Renal cortical epithelial cell (primary cell): ENCODE data around the gene NBDY. TPM values are rescaled to one million over a fixed set of nuclear protein-coding genes. Genes with fewer than 3 reads are reported as not detected.
"Not testable (repeated sequence)": the region's sequence is repeated elsewhere in the genome, so short reads cannot be mapped to it uniquely, and the experiment has no call there.

Source experiments
- DNase-seq: peaks from one replicate; pipeline ENCODE4 v3.0.0-alpha.2; 2011; ENCODE audit warnings: low read depth
- total RNA-seq: library from RNA; depleted of rRNA; stranded (reverse); fragments of >200 nt; gene quantifications from 2 replicates; pipeline ENCODE4 v1.2.3, GENCODE V29; 2014

Gene NBDY
- total RNA-seq, 1 donor from 2014 or later: 6.8 TPM

DNA sequence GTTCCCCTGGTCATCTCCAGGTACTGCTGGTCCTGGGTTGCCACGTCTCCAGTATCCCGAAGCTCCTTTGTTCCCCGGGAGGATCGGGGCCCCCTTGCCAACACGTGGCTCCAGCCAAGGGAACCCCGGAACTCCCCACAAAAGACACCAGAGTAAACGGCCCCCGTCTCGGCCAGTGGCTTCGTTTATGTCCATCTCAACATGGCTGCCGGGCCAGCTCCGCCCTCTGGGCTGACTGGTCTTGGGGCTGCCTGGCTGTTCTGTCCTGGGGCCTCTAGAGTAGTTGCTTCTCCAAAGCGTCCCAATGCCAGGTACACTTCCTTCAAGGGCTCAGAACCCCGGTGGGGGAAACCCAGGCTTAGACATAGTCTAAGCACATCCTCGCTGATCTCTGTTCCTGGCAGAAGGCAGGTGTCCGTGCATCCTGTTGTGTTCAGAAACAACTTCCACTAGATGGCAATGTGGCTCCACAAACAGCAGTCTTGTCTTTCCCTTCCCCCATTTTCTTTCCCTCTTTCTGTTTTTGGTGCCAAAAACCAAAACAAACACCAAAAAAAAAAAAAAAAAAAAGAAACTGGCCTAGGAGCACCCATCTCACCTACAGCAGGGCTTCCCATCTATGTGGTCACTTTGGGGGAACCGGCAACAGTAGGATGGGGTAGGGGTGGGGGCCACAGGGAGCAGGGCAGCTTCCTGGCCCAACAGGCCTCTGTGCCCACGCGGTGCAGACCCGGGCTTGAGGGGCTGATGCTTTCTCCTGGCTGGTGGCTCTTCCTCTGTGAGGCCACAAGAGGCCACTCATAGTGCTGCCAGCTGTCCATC, 35.3 kb downstream of the NBDY start:
- peak; percentile 47 for DNase-seq

- no peak for DNase-seq
These were observed 36.1 kb downstream of the NBDY start for GRCh38 chrX:56764975-56765791.

DNA sequence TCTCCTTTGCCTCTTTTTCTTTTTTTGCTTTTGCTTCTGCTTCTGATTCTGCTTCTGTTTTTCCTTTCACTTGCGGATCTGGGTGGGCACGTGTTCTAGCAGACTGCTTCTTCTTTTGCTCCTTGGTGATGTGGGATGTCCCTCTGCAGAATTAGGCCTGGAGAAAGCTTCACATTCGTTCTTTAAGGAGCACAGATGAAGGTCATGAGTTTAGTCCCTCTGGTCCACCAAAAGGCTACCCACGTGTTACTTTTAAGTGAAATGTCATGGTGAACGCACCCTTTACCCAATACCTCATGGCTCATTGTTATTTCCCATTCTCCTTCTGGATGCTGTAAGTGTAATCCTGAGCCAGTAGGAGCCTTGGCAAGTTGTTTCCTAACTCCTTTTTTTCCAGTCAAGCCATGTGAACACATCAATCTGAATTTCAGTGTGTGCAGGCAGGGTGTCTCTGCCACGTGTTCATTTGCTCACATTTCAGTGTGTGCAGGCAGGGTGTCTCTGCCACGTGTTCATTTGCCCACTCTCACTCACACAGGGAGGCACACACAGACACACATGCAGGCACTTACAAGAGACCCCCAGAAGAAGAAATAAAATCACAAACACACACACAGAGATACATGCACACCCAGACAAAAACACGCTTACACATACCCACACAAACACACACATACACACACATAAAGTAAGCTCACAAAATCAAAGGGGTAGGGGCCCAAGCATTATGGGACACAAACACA, 36.9 kb downstream of the NBDY start:
- no peak for DNase-seq

GRCh38 chrX:56766554-56767347, 37.7 kb downstream of the NBDY start:
- DNase-seq: no peak

DNA sequence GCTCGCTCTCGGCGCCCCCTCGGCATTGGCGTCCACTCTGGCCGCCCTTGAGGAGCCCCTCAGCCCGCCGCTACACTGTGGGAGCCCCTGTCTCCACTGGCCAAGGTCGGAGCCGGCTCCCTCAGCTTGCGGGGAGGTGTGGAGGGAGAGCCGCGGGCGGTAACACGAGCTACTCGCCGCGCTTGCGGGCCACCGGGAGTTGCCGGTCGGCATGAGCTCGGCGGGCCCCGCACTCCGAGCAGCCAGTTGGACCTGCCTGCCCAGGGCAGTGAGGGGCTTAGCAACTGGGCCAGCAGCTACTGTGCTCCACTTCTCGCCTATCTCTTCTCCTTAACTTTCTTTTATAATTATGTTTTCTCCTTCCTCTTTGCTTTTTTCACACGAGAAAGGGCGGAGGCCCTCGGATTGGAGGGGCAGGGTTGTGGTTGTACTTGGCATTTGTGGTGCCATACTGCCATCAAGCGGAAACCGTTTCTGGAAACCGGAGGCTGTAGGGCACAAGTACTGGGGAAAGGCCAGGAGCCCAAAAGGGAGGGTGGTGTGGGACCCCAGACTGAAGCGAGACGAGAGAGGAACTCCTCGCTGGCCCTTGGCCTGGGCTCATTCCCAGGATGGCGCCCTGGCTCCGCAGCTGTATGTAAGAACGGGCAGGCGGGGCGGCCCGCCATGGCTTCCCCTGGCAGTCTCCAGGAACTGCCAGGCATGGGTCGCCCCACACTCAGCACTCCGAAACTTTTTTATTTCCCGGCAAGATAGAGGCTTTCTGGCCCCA, 38.5 kb downstream of the NBDY start:
- not testable (repeated sequence) for DNase-seq

- not testable (repeated sequence) for DNase-seq
These were observed 39.1 kb downstream of the NBDY start for GRCh38 chrX:56768120-56768660.

DNA sequence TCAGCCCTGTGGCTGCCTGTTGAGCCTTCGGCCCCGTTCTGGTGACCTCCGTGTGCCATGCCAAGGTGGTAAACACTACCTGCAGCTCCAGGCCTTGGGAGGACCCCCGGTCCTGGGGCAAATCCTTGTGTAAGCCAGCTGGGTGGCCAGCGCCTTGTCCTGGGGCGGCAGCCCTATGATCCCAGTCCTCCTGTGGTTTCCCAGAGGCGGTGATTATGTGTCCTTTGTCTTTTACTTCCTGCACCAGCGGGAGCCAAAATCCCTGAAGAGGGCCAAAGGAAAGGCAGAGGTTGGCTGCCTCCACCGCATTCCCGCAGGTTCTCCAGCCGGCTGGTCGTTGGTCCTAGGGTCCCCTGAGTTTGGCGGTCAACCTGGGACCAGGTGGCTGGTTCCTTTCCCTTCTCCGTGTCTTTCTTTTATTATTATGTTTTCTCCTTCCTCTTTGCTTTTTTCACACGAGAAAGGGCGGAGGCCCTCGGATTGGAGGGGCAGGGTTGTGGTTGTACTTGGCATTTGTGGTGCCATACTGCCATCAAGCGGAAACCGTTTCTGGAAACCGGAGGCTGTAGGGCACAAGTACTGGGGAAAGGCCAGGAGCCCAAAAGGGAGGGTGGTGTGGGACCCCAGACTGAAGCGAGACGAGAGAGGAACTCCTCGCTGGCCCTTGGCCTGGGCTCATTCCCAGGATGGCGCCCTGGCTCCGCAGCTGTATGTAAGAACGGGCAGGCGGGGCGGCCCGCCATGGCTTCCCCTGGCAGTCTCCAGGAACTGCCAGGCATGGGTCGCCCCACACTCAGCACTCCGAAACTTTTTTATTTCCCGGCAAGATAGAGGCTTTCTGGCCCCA, 43.9 kb downstream of the NBDY start:
- not testable (repeated sequence) for DNase-seq

- not testable (repeated sequence) for DNase-seq
These were observed 44.5 kb downstream of the NBDY start for GRCh38 chrX:56773522-56774060.

- not testable (repeated sequence) for DNase-seq
These were observed 49.3 kb downstream of the NBDY start for GRCh38 chrX:56778099-56778923.

DNA sequence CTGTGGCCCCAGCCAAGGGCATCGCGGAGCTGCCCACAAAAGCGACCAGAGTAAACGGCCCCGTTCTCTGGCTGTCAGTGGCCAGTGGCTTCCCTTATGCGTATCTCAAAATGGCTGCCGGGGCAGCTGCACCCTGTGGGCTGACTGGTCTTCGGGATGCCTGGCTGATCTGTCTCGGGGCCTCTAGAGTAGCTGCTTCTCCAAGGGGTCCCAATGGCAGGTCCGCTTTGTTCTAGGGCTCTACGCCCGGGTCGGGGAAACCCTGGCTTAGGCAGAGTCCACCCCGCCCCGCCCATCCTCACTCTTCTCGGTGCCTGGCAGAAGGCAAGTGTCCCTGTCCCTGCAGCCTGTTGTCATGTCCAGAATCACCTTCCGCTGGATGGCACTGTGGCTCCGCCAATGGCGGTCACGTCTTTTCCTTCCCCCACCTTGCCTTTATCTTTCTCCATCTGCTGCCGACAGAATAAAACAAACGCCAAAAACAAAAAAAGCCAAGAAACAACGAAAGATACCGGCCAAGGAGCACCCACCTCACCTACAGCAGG, 50.0 kb downstream of the NBDY start:
- not testable (repeated sequence) for DNase-seq

DNA sequence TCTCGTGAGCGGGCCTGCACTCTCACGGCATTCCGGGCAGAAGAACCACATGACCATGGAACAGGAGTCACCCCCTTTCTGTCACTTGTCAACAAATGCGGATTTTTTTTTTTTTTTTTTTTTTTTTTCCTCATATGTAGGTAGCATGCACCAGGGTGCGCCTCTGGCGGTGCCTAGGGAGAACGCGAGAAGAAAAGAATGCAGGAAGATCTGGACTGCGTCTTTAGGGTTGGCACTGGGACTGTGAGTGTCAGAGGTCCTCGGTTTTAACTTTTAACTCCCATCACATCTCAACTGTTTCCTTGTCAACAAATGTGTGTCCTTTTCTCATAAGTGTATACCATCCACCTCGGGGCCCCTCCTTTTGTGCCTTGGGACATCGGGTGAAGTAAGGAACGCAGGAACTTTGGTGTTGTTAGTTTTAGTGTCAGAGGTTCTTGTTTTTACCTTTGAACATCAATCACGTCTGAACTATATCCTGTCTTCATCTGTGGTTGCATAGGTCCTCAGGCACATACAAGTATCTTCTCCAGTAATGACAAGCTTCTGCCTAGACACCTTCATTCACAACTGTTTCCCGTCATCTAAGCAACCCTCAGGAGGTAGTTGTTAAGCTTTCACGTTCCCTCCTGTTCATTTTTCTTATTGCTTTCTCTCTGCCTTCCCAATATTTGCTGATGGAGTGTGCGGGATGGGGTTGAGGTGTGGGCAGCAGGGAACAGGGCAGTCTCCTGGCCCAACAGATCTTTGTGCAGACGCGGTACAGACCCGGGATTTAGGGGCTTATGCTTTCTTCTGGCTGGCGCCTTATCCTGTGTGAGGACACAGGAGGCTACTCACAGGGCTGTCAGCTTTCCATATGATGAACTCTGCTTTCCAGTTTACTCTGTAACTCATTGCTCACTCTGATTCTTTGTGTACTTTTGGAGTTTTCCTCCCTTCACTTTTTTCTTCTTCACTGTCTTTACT, 51.9 kb downstream of the NBDY start:
- DNase-seq: not testable (repeated sequence)

GRCh38 chrX:56782352-56782751, 53.3 kb downstream of the NBDY start:
- no peak for DNase-seq

DNA sequence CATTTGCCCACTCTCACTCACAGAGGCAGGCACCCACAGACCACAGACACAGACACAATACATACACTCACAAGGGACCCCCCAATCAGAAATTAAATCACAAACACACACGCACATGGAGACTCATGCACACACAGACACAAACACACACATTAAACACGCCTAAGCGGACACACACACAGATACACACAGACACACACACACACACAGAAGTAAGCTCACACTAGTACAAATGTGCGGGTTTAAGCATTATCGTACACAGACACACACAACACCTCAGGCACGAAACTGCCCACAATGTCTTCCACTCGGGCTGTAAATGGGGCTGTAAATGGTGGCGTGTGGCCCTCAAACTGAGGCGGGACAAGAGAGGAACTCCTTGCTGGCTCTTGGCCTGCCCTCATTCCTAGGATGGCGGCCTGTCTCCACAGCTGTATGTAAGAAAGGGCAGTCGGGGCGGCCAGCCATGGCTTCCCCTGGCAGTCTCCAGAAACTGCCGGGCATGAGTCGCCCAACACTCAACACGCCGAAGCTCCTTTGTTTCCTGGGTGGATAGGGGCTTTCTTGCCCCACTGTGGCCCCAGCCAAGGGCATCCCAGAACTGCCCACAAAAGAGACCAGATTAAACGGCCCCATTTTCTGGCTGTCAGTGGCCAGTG, 53.9 kb downstream of the NBDY start:
- no peak for DNase-seq

- DNase-seq: no peak
These were observed 54.4 kb downstream of the NBDY start for GRCh38 chrX:56783450-56783831.

- no peak for DNase-seq
These were observed 55.1 kb downstream of the NBDY start for GRCh38 chrX:56783996-56784620.

GRCh38 chrX:56784666-56785065, 55.6 kb downstream of the NBDY start:
- DNase-seq: no peak
